Liver (tissue), 9 donors: ENCODE results near the gene PRKAR1B. TPM values are rescaled to one million over a fixed set of nuclear protein-coding genes. Genes with fewer than 3 reads are reported as not detected.

Experiments used
- DNase-seq: peaks from one replicate; pipeline ENCODE4 v3.0.0-alpha.2; 2017; ENCODE audit warnings: low spot score
- H3K27ac ChIP-seq, 2 donors: one replicate each; pipeline ENCODE4 v1.7.0; 2013; ENCODE audit warnings: inconsistent platforms in 2 of 2, low read length in 2 of 2, control low read depth in 1 of 2, low read depth in 1 of 2, mild to moderate bottlenecking in 1 of 2
- H3K27me3 ChIP-seq, 4 donors: one replicate each; pipeline versions ENCODE4 v1.6.1 to v1.7.0; 2013; ENCODE audit warnings: low read length in 3 of 4, inconsistent platforms in 1 of 4, mild to moderate bottlenecking in 1 of 4, moderate library complexity in 1 of 4; ENCODE audit not compliant: control insufficient read depth in 4 of 4, insufficient read depth in 4 of 4
- H3K36me3 ChIP-seq, 4 donors: one replicate each; pipeline versions ENCODE4 v1.6.1 to v1.7.0; 2013; ENCODE audit warnings: low read length in 3 of 4, mild to moderate bottlenecking in 3 of 4, low read depth in 1 of 4, moderate library complexity in 1 of 4; ENCODE audit not compliant: control insufficient read depth in 4 of 4, insufficient read depth in 3 of 4
- H3K4me1 ChIP-seq, 4 donors: one replicate each; pipeline versions ENCODE4 v1.6.1 to v1.7.0; 2013; ENCODE audit warnings: low read length in 3 of 4, mild to moderate bottlenecking in 3 of 4, moderate library complexity in 1 of 4; ENCODE audit not compliant: control insufficient read depth in 4 of 4, insufficient read depth in 4 of 4
- H3K4me3 ChIP-seq, 3 donors: one replicate each; pipeline versions ENCODE4 v1.6.1 to v1.7.0; 2013; ENCODE audit warnings: low read length in 3 of 3, control low read depth in 1 of 3, low read depth in 1 of 3, mild to moderate bottlenecking in 1 of 3
- H3K9ac ChIP-seq, 2 donors: one replicate each; pipeline ENCODE4 v1.7.0; 2013; ENCODE audit warnings: low read length in 2 of 2, mild to moderate bottlenecking in 2 of 2, moderate library complexity in 2 of 2, control low read depth in 1 of 2, low read depth in 1 of 2
- H3K9me3 ChIP-seq, 4 donors: one replicate each; pipeline versions ENCODE4 v1.6.1 to v1.7.0; 2013; ENCODE audit warnings: low read length in 3 of 4; ENCODE audit not compliant: control insufficient read depth in 4 of 4
- CTCF ChIP-seq: fragments of 150-350 bp; IDR thresholded peaks from 2 replicates; pipeline ENCODE4 v1.5.1; 2017; ENCODE audit warnings: improper control_type of control experiment, low read depth, low read length; ENCODE audit not compliant: missing input control
- EGR1 ChIP-seq, 2 donors: IDR thresholded peaks; 2 replicates each; pipeline ENCODE4 v1.6.1; 2016 to 2018; ENCODE audit warnings: antibody characterized with exemption in 2 of 2, low read depth in 2 of 2
- FOXA1 ChIP-seq: IDR thresholded peaks from 2 replicates; pipeline ENCODE4 v1.6.1; 2016; ENCODE audit warnings: antibody characterized with exemption
- FOXA2 ChIP-seq: IDR thresholded peaks from 2 replicates; pipeline ENCODE4 v1.6.1; 2016; ENCODE audit warnings: antibody characterized with exemption
- GABPA ChIP-seq, 2 donors: IDR thresholded peaks in 1 of 2; conservative IDR thresholded peaks in 1 of 2; 2 replicates each; pipeline ENCODE4 v1.6.1; 2016; ENCODE audit warnings: antibody characterized with exemption in 2 of 2, mild to moderate bottlenecking in 1 of 2, moderate library complexity in 1 of 2
- HNF4A ChIP-seq, 2 donors: conservative IDR thresholded peaks; 2 replicates each; pipeline ENCODE4 v1.6.1; 2016; ENCODE audit warnings: antibody characterized with exemption in 2 of 2, mild to moderate bottlenecking in 2 of 2
- HNF4G ChIP-seq: IDR thresholded peaks from 2 replicates; pipeline ENCODE4 v1.6.1; 2016; ENCODE audit warnings: antibody characterized with exemption
- JUND ChIP-seq, 2 donors: IDR thresholded peaks; 2 replicates each; pipeline ENCODE4 v1.6.1; 2016; ENCODE audit warnings: antibody characterized with exemption in 2 of 2
- MAX ChIP-seq: IDR thresholded peaks from 2 replicates; pipeline ENCODE4 v1.6.1; 2016; ENCODE audit warnings: antibody characterized with exemption
- NR2F2 ChIP-seq: IDR thresholded peaks from 2 replicates; pipeline ENCODE4 v1.6.1; 2016; ENCODE audit warnings: antibody characterized with exemption
- RAD21 ChIP-seq, 2 donors: IDR thresholded peaks; 2 replicates each; pipeline ENCODE4 v1.6.1; 2016; ENCODE audit warnings: antibody characterized with exemption in 2 of 2, mild to moderate bottlenecking in 2 of 2
- RXRA ChIP-seq, 2 donors: IDR thresholded peaks; 2 replicates each; pipeline ENCODE4 v1.6.1; 2017 to 2018; ENCODE audit warnings: antibody characterized with exemption in 2 of 2, mild to moderate bottlenecking in 1 of 2
- SP1 ChIP-seq: IDR thresholded peaks from 2 replicates; pipeline ENCODE4 v1.6.1; 2018; ENCODE audit warnings: antibody characterized with exemption, mild to moderate bottlenecking
- TAF1 ChIP-seq: conservative IDR thresholded peaks from 2 replicates; pipeline ENCODE4 v1.6.1; 2016; ENCODE audit warnings: antibody characterized with exemption, mild to moderate bottlenecking
- YY1 ChIP-seq: IDR thresholded peaks from 2 replicates; pipeline ENCODE4 v1.6.1; 2016; ENCODE audit warnings: antibody characterized with exemption, mild to moderate bottlenecking
- WGBS: extraction: QIAGEN DNeasy Blood & Tissue Kit; methylation state at CpG from one replicate; pipeline ENCODE4 v1.1.7; 2013; 5-methylcytosine and 5-hydroxymethylcytosine counted together
- polyA plus RNA-seq, 2 donors: library from polyadenylated mRNA; stranded (reverse) in 1 of 2; unstranded in 1 of 2; fragments of 200-250 nt in 1 of 2; fragments of >200 nt in 1 of 2; fragmentation: Nextera tagmentation in 1 of 2; extraction: Ambion mirVana in 1 of 2; gene quantifications; one replicate each; pipeline versions ENCODE4 v1.2.1 to v1.2.3, GENCODE V29; 2013 to 2015
- total RNA-seq, 2 donors: library from RNA; depleted of rRNA; stranded (reverse); fragments of >200 nt; gene quantifications; one replicate each; pipeline ENCODE4 v1.2.3, GENCODE V29; 2014
- TF ChIP-seq, protein P1 (sequence below): IDR thresholded peaks from 2 replicates; pipeline ENCODE4 v1.6.1; 2016; ENCODE audit warnings: antibody characterized with exemption
- TF ChIP-seq, protein P2 (sequence below): IDR thresholded peaks from 2 replicates; pipeline ENCODE4 v1.6.1; 2016; ENCODE audit warnings: antibody characterized with exemption
- donor health status: healthy.
- donor health status: healthy.
- donor health status: healthy.
- donor health status: healthy.
- donor health status: healthy.

Gene PRKAR1B
- total and polyA plus RNA-seq, 4 donors = 11.1 to 14.4 (median 12.4) TPM

DNA sequence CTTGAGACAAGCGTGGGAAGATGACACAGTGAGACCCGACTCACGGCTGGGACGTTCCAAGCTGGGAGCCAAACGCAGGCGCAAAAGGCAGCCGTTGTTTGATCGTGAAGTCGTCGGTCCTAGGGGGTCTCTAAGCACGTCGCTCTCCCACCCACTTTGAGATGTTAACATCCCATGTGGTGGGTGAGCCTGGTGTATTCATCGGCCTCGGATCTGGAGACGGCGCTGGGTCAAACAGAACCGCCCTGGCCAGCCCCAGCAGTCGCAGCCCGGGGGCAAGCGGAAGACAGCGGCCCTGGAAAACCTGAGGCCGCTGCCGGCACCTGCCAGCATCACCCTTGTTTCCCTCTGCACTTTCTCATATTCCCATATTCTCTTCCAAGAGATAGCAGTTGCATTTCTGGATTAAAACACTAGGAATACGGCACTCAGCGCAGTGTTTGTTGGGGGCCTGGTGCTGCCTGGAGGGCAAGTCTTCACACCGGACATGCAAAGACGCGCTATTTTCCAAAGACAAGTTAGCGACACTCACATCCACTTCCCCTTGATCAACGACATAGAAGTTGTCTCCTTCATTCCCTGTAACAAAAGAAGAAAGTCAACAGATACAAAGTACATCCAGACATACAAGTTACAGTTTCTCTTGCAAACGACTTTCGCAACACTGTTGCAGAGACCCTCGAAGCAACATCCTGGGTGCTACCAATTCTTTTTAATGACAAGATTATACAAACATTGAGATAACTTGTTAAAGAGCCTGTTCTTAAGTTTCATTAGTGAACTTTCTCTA is 121.2 kb downstream of the PRKAR1B start:
- Histone ChIP-seq H3K4me3 (no peak overlapping the region), H3K9ac (no peak overlapping the region), H3K27me3 (no peaks in the 10 kb centered on the region), H3K4me1 (peaks cover 0 to 9% (median 4%) of the 10 kb centered on the region in 4 donors), H3K9me3 (no peaks in the 10 kb centered on the region), H3K36me3 (peaks cover 0 to 2% (median 0%) of the 10 kb centered on the region in 4 donors), H3K27ac (no peak overlapping the region)
- WGBS = 92% methylated on average over 33 of the region's 33 CpGs
- DNase-seq = no peak
- no peak for TF ChIP-seq JUND (IDR thresholded peaks at IDR 0.05)
- TF ChIP-seq FOXA2 = no peak
- TF ChIP-seq TAF1 = no peak

DNA sequence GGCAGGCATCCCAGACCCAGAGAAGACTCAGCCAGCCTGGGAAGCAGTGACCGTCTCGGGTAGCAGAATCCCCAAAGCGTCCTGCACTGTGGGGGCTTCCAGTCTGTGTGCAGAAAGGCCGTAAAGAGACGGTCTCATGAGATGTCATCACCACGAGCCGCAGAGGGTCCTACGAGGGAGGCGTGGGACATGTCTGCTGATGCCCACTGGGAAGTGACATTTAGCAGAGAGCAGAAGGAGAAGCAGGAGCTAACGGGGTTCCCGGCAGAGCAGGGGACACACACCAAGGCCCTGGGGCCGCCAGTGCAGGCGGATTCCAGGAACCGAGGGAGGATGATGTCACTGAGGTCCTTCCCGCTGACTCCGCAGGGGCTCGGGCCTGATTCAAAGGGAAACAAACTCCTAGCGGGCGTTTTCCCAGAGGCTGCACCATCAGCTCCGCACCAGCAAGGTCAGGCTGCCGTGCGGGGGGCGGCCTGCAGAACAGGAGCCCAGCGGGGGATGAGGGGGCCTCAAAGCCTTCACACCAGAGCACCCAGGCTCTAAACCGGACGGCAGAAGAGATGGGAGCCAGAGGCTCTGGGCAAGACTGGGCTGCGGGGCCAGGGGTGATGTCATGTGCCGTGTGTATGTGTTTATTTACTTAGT is 122.1 kb downstream of the PRKAR1B start:
- DNase-seq = no peak
- no peaks in the 10 kb centered on the region for H3K27me3 ChIP-seq
- TF ChIP-seq RXRA (IDR thresholded peaks at IDR 0.05) = no peak
- TF ChIP-seq FOXA1 = no peak
- no peak for TF ChIP-seq SP1
- no peak for TF ChIP-seq HNF4G
- no peak for TF ChIP-seq NR2F2
- TF ChIP-seq, protein P1, sequence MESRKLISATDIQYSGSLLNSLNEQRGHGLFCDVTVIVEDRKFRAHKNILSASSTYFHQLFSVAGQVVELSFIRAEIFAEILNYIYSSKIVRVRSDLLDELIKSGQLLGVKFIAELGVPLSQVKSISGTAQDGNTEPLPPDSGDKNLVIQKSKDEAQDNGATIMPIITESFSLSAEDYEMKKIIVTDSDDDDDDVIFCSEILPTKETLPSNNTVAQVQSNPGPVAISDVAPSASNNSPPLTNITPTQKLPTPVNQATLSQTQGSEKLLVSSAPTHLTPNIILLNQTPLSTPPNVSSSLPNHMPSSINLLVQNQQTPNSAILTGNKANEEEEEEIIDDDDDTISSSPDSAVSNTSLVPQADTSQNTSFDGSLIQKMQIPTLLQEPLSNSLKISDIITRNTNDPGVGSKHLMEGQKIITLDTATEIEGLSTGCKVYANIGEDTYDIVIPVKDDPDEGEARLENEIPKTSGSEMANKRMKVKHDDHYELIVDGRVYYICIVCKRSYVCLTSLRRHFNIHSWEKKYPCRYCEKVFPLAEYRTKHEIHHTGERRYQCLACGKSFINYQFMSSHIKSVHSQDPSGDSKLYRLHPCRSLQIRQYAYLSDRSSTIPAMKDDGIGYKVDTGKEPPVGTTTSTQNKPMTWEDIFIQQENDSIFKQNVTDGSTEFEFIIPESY = no peak
- TF ChIP-seq, protein P2, sequence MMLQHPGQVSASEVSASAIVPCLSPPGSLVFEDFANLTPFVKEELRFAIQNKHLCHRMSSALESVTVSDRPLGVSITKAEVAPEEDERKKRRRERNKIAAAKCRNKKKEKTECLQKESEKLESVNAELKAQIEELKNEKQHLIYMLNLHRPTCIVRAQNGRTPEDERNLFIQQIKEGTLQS = no peak
- no peak for TF ChIP-seq TAF1
- TF ChIP-seq HNF4A (conservative IDR thresholded peaks at IDR 0.05) = no peak
- no peak for TF ChIP-seq GABPA (IDR thresholded peaks at IDR 0.05 in 1 of 2, conservative IDR thresholded peaks at IDR 0.05 in 1 of 2)
- TF ChIP-seq MAX = no peak
- TF ChIP-seq EGR1 (IDR thresholded peaks at IDR 0.05; ENCODE audit: low read depth in 2 of 2) = no peak
- TF ChIP-seq CTCF = no peak
- no peak for TF ChIP-seq JUND (IDR thresholded peaks at IDR 0.05)
- TF ChIP-seq FOXA2 = no peak
- TF ChIP-seq YY1 = no peak
- no peak for TF ChIP-seq RAD21 (IDR thresholded peaks at IDR 0.05)
- H3K9ac ChIP-seq = no peak overlapping the region
- peaks cover 0 to 2% (median 0%) of the 10 kb centered on the region in 4 donors for H3K36me3 ChIP-seq
- H3K4me1 ChIP-seq = peaks cover 0 to 9% (median 4%) of the 10 kb centered on the region in 4 donors
- WGBS = 82% methylated on average over 28 of the region's 28 CpGs
- H3K9me3 ChIP-seq = no peaks in the 10 kb centered on the region
- H3K4me3 ChIP-seq = no peak overlapping the region
- H3K27ac ChIP-seq = peak overlapping the region; percentile 88 to 89
